ENCODE data around the gene BUB3. TPM values are rescaled to one million over a fixed set of nuclear protein-coding genes. Genes with fewer than 3 reads are reported as not detected.
A peak's percentile ranks its signal among the peaks of the same experiment; 100 is the strongest.

BUB3 gene
- total and polyA plus RNA-seq, 2 of the 8 experiments (the other 6 are each of a cell fraction or from before 2014, with no cell fraction given), result 183 to 207 TPM

DNA sequence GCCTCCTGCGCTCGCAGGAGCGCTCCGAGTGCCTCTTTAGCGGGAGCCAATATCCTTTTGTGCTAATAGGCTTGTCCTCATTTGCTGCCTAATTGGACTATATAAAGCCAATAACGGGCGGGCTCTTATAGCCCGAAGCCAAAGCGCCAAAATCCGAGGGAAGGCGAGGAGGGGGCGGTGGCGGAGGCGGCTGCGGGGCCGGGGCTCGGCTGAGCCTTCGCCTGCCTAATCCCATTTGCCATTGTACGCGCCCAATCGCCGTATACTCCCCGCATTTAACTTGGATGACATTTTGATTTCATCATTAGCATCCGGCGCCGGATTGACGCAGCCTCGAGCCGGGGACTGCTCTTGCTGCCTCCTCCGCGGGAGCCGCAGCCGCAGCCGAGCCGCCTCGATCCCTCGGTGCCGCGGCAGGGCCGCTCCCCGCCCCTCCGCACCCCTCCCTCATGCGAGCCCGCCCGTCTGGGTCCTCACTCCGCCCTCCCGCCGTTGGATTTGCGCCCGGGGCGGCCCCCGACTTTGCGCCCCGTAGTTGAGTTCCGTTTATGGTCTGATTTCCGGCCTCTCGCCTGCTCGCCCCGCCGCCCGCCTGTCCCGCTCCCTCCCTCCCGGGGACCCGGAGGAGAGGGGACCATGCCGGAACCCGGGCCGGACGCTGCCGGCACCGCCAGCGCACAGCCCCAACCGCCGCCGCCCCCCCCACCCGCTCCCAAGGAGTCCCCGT is 18.6 kb upstream of the BUB3 start, which contains the start of gene HMX3 (continued):
- TF ChIP-seq PHF8 (conservative IDR thresholded peaks at IDR 0.05; ENCODE audit: low read depth, low read length) (no peak), JUND (IDR thresholded peaks at IDR 0.05; ENCODE audit: low read length) (no peak), SIRT6 (IDR thresholded peaks at IDR 0.05; ENCODE audit: low read length) (no peak), SP1 (IDR thresholded peaks at IDR 0.05; ENCODE audit: low read depth, low read length) (no peak), RFX5 (IDR thresholded peaks at IDR 0.05; ENCODE audit: borderline replicate concordance, low read depth, low read length) (no peak), CHD2 (IDR thresholded peaks at IDR 0.05; ENCODE audit: low read length) (no peak), BCL11A (IDR thresholded peaks at IDR 0.05; ENCODE audit: low read depth in 2 of 2, low read length in 2 of 2) (no peak), SP4 (IDR thresholded peaks at IDR 0.05; ENCODE audit: low read length) (no peak), CBX5 (IDR thresholded peaks at IDR 0.05; ENCODE audit: low read depth, low read length) (no peak), GABPA (IDR thresholded peaks at IDR 0.05; ENCODE audit: borderline replicate concordance, insufficient read depth, low read length) (no peak), NANOG (IDR thresholded peaks at IDR 0.05; ENCODE audit: insufficient read depth, low read depth, low read length, poor library complexity, severe bottlenecking) (no peak), RXRA (IDR thresholded peaks at IDR 0.05; ENCODE audit: insufficient read depth, low read depth, low read length) (no peak), POLR2A (IDR thresholded peaks at IDR 0.05; ENCODE audit: control extremely low read depth in 1 of 2, low read depth in 2 of 2, low read length in 2 of 2) (no peak), SIX5 (IDR thresholded peaks at IDR 0.05; ENCODE audit: low read depth, low read length) (no peak), EP300 (IDR thresholded peaks at IDR 0.05; ENCODE audit: borderline replicate concordance in 1 of 2, low read depth in 2 of 2, low read length in 2 of 2) (no peak), HDAC6 (IDR thresholded peaks at IDR 0.05; ENCODE audit: low read depth, low read length) (no peak), MAFK (IDR thresholded peaks at IDR 0.05; ENCODE audit: low read depth, low read length) (no peak), CTBP2 (IDR thresholded peaks at IDR 0.05; ENCODE audit: borderline replicate concordance, insufficient read depth, insufficient read length, low read length) (no peak), RBBP5 (IDR thresholded peaks at IDR 0.05; ENCODE audit: borderline replicate concordance, low read depth, low read length) (peak; percentile 43; the same call in 1 of the 2 replicates), ASH2L (IDR thresholded peaks at IDR 0.05; ENCODE audit: low read length) (peak; percentile 20), HDAC2 (IDR thresholded peaks at IDR 0.05; ENCODE audit: borderline replicate concordance in 1 of 2, low read depth in 2 of 2, low read length in 2 of 2) (peak in 1 of 2 experiments; percentile 56; a peak in 1 of 4 replicates), NRF1 (IDR thresholded peaks at IDR 0.05; ENCODE audit: low read depth, low read length) (no peak), ZNF274 (IDR thresholded peaks at IDR 0.05; ENCODE audit: borderline replicate concordance, extremely low read depth, low read length) (no peak)

All from H1 (cell line).